BE2C (cell line): ENCODE results near the gene TTI1.

Source experiments
- DNase-seq: peaks from one replicate; pipeline ENCODE4 v3.0.0-alpha.2; 2020
- H3K27me3 ChIP-seq: fragments of 250-450 bp; sonication (Bioruptor Pico); 2 replicates; pipeline ENCODE4 v1.5.1; 2020; ENCODE audit warnings: mild to moderate bottlenecking
- H3K36me3 ChIP-seq: fragments of 250-450 bp; sonication (Bioruptor Pico); 2 replicates; pipeline ENCODE4 v1.5.1; 2020; ENCODE audit warnings: mild to moderate bottlenecking
- H3K4me1 ChIP-seq: fragments of 250-450 bp; sonication (Bioruptor Pico); 2 replicates; pipeline ENCODE4 v1.5.1; 2020
- H3K4me3 ChIP-seq: 2 replicates; pipeline ENCODE4 v1.5.1; 2011; ENCODE audit warnings: low read depth, low read length
- H3K9me3 ChIP-seq: fragments of 250-450 bp; sonication (Bioruptor Pico); 2 replicates; pipeline ENCODE4 v1.5.1; 2020
- TF ChIP-seq, protein P1 (sequence below): IDR thresholded peaks from 2 replicates; pipeline ENCODE4 v1.5.1; 2012; ENCODE audit warnings: mild to moderate bottlenecking, low read depth, low read length

Gene TTI1

DNA sequence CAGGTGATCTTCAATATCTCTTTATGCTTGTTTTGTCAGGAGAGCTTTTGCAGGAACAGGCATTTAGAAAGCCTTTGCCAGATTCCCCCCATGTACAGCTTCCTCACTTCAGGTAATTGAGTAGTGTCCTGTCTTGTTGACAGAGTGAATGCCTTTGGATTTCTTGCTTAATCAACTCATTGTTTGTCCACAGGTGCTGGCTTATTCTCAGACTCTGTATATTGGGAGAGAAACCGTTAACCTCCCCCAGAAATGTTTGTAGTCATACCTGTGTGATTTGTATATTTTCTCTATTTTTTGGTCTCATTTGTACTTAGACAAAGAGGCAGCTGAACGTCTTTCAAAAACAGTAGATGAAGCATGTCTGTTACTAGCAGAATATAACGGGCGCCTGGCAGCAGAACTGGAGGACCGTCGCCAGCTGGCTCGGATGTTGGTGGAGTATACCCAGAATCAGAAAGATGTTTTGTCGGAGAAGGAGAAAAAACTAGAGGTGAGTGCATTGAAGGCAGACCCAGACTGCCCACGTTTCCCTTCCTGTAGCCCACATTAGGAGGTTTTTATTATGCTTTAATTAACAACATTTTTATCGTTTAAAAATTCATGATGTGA is 32.6 kb upstream of the TTI1 start:
- no peaks in the 10 kb centered on the region for H3K9me3 ChIP-seq
- H3K4me3 ChIP-seq = no peak overlapping the region
- peaks cover 17% of the 10 kb centered on the region for H3K4me1 ChIP-seq
- peaks cover 86% of the 10 kb centered on the region for H3K36me3 ChIP-seq
- DNase-seq = no peak
- no peaks in the 10 kb centered on the region for H3K27me3 ChIP-seq
- TF ChIP-seq, protein P1, sequence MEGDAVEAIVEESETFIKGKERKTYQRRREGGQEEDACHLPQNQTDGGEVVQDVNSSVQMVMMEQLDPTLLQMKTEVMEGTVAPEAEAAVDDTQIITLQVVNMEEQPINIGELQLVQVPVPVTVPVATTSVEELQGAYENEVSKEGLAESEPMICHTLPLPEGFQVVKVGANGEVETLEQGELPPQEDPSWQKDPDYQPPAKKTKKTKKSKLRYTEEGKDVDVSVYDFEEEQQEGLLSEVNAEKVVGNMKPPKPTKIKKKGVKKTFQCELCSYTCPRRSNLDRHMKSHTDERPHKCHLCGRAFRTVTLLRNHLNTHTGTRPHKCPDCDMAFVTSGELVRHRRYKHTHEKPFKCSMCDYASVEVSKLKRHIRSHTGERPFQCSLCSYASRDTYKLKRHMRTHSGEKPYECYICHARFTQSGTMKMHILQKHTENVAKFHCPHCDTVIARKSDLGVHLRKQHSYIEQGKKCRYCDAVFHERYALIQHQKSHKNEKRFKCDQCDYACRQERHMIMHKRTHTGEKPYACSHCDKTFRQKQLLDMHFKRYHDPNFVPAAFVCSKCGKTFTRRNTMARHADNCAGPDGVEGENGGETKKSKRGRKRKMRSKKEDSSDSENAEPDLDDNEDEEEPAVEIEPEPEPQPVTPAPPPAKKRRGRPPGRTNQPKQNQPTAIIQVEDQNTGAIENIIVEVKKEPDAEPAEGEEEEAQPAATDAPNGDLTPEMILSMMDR = no peak

DNA sequence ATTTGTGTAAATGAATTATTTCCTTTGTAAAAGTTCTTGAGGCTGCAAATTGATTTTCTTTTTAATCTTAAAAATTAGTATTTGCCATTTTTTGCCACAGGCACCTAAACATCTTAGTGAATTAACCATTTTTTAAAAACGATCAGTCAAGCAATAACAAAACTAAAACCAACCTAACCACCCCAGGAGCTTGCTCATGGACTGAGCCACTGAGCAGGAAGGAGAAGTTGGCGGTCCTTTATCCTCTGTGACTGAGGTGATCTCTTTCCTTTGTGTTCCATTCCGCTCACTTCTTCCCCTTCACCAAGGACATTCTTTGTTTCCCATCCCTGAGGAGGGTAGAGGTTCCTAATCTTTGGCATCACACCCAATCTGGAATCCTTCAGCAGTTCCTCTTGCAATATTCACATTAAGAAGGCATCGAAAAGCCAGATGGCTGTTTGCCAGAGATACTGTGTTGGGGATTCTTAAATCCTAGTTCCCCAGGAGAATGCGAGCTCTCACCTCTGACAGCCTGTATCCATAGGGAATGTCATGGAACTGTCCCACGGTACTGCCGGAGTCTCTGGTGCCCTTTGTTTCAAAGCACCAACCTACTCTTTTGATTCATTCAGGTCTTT is 30.8 kb upstream of the TTI1 start:
- no peak overlapping the region for H3K4me3 ChIP-seq
- TF ChIP-seq, protein P1 = no peak
- H3K9me3 ChIP-seq = no peaks in the 10 kb centered on the region
- no peaks in the 10 kb centered on the region for H3K27me3 ChIP-seq
- peaks cover 86% of the 10 kb centered on the region for H3K36me3 ChIP-seq
- no peak for DNase-seq
- H3K4me1 ChIP-seq = peaks cover 17% of the 10 kb centered on the region

DNA sequence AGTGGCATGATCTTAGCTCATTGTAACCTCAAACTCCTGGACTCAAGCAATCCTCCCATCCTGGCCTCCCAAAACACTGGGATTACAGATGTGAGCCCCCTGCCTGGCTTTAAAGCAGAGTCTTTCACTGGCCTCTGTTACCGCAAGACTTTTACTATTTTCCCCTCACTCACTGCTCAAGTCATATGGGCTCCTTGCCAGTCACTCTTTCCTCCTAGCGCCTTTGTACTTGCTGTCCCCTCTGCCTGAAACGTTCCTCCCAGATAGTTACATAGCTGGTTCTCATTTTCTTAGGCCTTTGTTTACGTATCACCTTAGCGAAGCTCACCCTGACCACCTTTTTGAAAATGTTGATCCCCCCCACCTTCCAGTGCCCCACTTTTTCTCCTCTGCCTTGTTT is 29.6 kb upstream of the TTI1 start:
- TF ChIP-seq, protein P1 = no peak
- peaks cover 10% of the 10 kb centered on the region for H3K4me1 ChIP-seq
- DNase-seq = no peak
- no peak overlapping the region for H3K4me3 ChIP-seq
- no peaks in the 10 kb centered on the region for H3K27me3 ChIP-seq
- no peaks in the 10 kb centered on the region for H3K9me3 ChIP-seq
- H3K36me3 ChIP-seq = peaks cover 87% of the 10 kb centered on the region

DNA sequence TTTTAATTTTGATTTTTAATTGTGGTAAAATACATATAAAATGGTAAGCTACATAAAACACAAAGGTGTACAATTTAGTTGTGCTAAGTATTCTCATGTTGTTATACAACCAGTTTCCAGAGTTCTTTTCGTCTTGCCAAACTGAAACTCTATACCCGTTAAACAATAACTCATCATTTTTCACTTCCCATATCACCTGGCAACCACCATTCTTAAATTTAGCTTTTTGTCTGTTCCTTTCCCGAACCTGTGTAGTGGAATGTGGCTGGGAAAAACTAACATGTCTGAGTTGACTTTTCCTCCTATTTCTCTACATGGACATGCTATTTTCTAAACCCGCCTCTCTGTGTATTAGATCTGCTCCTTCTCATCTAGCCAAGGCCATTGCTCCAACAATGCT is 27.9 kb upstream of the TTI1 start:
- Histone ChIP-seq H3K36me3 (peaks cover 78% of the 10 kb centered on the region), H3K4me3 (no peak overlapping the region), H3K9me3 (no peaks in the 10 kb centered on the region), H3K27me3 (no peaks in the 10 kb centered on the region), H3K4me1 (no peaks in the 10 kb centered on the region)
- TF ChIP-seq, protein P1 = no peak
- DNase-seq = no peak

DNA sequence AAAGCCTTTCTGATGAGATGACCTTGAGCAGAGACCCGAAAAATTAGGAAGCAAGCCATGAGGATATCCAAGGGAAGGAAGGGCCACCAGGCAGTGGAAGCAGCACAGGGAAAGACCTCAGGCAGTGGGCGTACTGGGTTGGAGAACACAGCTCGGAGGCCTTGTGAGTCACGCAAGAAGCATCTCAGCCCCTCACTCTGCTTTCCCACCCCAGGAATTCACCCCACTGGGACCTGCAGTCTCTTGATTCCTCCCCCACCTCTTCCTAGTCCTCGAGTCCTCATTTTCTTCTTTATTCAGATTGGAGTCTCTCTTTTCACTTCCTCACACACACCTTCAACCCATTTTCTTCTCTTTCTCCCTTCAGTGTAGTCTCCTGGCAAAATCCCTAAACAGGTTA is 27.3 kb upstream of the TTI1 start:
- Histone ChIP-seq H3K4me3 (no peak overlapping the region), H3K27me3 (no peaks in the 10 kb centered on the region), H3K4me1 (no peaks in the 10 kb centered on the region), H3K36me3 (peaks cover 72% of the 10 kb centered on the region), H3K9me3 (no peaks in the 10 kb centered on the region)
- DNase-seq = no peak
- TF ChIP-seq, protein P1 = no peak

DNA sequence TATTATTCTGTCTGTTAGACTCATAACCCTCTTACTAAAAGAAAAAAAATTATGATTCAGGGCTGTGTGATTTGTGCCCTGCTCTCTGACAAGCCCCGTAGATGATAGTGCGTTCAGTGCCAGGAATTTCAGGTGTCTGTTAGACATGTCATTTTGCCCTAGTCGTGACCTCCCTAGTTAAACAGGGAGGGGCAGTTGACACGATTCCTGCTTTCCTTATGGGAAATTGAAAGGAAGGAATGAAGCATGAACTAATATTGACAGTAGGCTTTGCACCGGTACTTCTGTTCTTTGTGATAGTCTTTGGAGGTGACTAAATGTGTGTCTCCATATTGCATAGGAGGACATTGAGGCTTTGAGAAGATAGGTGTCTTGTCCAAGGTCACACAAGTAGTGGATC is 26.6 kb upstream of the TTI1 start:
- Histone ChIP-seq H3K27me3 (no peaks in the 10 kb centered on the region), H3K4me1 (no peaks in the 10 kb centered on the region), H3K4me3 (no peak overlapping the region), H3K9me3 (no peaks in the 10 kb centered on the region), H3K36me3 (peaks cover 66% of the 10 kb centered on the region)
- TF ChIP-seq, protein P1 = no peak
- DNase-seq = no peak
